DND-41 (cell line): ENCODE results near the gene ENPP5.
"Not testable (repeated sequence)": the region's sequence is repeated elsewhere in the genome, so short reads cannot be mapped to it uniquely, and the experiment has no call there.

Experiments used
- ATAC-seq: fragments of 200-7000 bp; cut with Tn5 transposase; 3 replicates; pipeline ENCODE4 v1.9.1; 2021; ENCODE audit warnings: low read depth; ENCODE audit not compliant: insufficient read depth
- DNase-seq: peaks from one replicate; pipeline ENCODE4 v3.0.0-alpha.2; 2020
- H2AFZ ChIP-seq: 2 replicates; pipeline ENCODE4 v1.6.0; 2012; ENCODE audit warnings: low read depth, low read length
- H3K27ac ChIP-seq: 2 replicates; pipeline ENCODE4 v1.5.1; 2012; ENCODE audit warnings: low read length, inconsistent platforms
- H3K27me3 ChIP-seq: fragments of 200-600 bp; sonication (generic); 2 replicates; pipeline ENCODE4 v1.6.0; 2012; ENCODE audit warnings: low read length, mild to moderate bottlenecking, inconsistent platforms; ENCODE audit not compliant: insufficient read depth, poor library complexity
- H3K36me3 ChIP-seq: 2 replicates; pipeline ENCODE4 v1.5.1; 2012; ENCODE audit warnings: low read length, inconsistent platforms; ENCODE audit not compliant: insufficient read depth
- H3K4me1 ChIP-seq: 2 replicates; pipeline ENCODE4 v1.5.1; 2012; ENCODE audit warnings: mild to moderate bottlenecking, low read length; ENCODE audit not compliant: insufficient read depth
- H3K4me2 ChIP-seq: 2 replicates; pipeline ENCODE4 v1.6.0; 2012; ENCODE audit warnings: mild to moderate bottlenecking, moderate library complexity, low read length, inconsistent platforms; ENCODE audit not compliant: insufficient read depth
- H3K4me3 ChIP-seq, 2 experiments: fragments of 200-600 bp in 1 of 2; shearing (Covaris generic) in 1 of 2; 2 replicates each; pipeline ENCODE4 v1.5.1; 2012 to 2016; ENCODE audit warnings: inconsistent platforms in 2 of 2, low read length in 2 of 2, mild to moderate bottlenecking in 2 of 2, low read depth in 1 of 2, moderate library complexity in 1 of 2
- H3K79me2 ChIP-seq: 2 replicates; pipeline ENCODE4 v1.6.0; 2012; ENCODE audit warnings: low read length, inconsistent platforms; ENCODE audit not compliant: insufficient read depth
- H3K9ac ChIP-seq: 2 replicates; pipeline ENCODE4 v1.6.0; 2012; ENCODE audit warnings: low read depth, mild to moderate bottlenecking, inconsistent platforms, low read length, moderate library complexity
- H3K9me3 ChIP-seq: 2 replicates; pipeline ENCODE4 v1.5.1; 2012; ENCODE audit warnings: low read length, moderate library complexity, mild to moderate bottlenecking, inconsistent platforms; ENCODE audit not compliant: insufficient read depth, severe bottlenecking
- H4K20me1 ChIP-seq: 2 replicates; pipeline ENCODE4 v1.6.0; 2012; ENCODE audit warnings: low read length; ENCODE audit not compliant: insufficient read depth
- EZH2 ChIP-seq: IDR thresholded peaks from 3 replicates; pipeline ENCODE4 v1.6.1; 2012; ENCODE audit warnings: borderline replicate concordance, low read depth, mild to moderate bottlenecking, moderate library complexity, low read length, inconsistent platforms; ENCODE audit not compliant: severe bottlenecking
- TF ChIP-seq, protein P1 (sequence below): IDR thresholded peaks from 2 replicates; pipeline ENCODE4 v1.5.1; 2012; ENCODE audit warnings: borderline replicate concordance, low read length, moderate library complexity, mild to moderate bottlenecking; ENCODE audit not compliant: poor library complexity, severe bottlenecking; ENCODE audit errors: extremely low read depth

The ENPP5 gene

GRCh38 chr6:46137387-46137786 lies 33.4 kb downstream of the ENPP5 start:
- Histone ChIP-seq H3K4me3 (no peak overlapping the region), H3K27ac (no peak overlapping the region), H3K27me3 (no peaks in the 10 kb centered on the region), H3K9me3 (no peaks in the 10 kb centered on the region), H3K9ac (no peak overlapping the region), H3K4me2 (no peak overlapping the region), H3K36me3 (no peaks in the 10 kb centered on the region), H3K79me2 (peaks cover 50% of the 10 kb centered on the region), H2AFZ (no peak overlapping the region), H3K4me1 (no peaks in the 10 kb centered on the region), H4K20me1 (peaks cover 22% of the 10 kb centered on the region; the same call in 1 of the 2 replicates)
- no peak for ATAC-seq
- TF ChIP-seq EZH2, result no peak
- DNase-seq, result no peak

- Histone ChIP-seq H3K36me3 (no peaks in the 10 kb centered on the region), H3K79me2 (peaks cover 50% of the 10 kb centered on the region), H3K9me3 (no peaks in the 10 kb centered on the region), H3K27ac (no peak overlapping the region), H2AFZ (no peak overlapping the region), H3K4me2 (no peak overlapping the region), H3K4me3 (no peak overlapping the region), H4K20me1 (peaks cover 22% of the 10 kb centered on the region; the same call in 1 of the 2 replicates), H3K9ac (no peak overlapping the region), H3K27me3 (no peaks in the 10 kb centered on the region), H3K4me1 (no peaks in the 10 kb centered on the region)
- ATAC-seq (no peak), DNase-seq (no peak)
- TF ChIP-seq EZH2, result no peak
- TF ChIP-seq, protein P1, sequence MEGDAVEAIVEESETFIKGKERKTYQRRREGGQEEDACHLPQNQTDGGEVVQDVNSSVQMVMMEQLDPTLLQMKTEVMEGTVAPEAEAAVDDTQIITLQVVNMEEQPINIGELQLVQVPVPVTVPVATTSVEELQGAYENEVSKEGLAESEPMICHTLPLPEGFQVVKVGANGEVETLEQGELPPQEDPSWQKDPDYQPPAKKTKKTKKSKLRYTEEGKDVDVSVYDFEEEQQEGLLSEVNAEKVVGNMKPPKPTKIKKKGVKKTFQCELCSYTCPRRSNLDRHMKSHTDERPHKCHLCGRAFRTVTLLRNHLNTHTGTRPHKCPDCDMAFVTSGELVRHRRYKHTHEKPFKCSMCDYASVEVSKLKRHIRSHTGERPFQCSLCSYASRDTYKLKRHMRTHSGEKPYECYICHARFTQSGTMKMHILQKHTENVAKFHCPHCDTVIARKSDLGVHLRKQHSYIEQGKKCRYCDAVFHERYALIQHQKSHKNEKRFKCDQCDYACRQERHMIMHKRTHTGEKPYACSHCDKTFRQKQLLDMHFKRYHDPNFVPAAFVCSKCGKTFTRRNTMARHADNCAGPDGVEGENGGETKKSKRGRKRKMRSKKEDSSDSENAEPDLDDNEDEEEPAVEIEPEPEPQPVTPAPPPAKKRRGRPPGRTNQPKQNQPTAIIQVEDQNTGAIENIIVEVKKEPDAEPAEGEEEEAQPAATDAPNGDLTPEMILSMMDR, result no peak
Observed at GRCh38 chr6:46136831-46137230, 33.9 kb downstream of the ENPP5 start.

- H3K9me3 ChIP-seq, result no peaks in the 10 kb centered on the region
- TF ChIP-seq EZH2, result no peak
- TF ChIP-seq, protein P1, result no peak
- peaks cover 22% of the 10 kb centered on the region; the same call in 1 of the 2 replicates for H4K20me1 ChIP-seq
- peaks cover 6% of the 10 kb centered on the region for H3K4me1 ChIP-seq
- H3K9ac ChIP-seq, result no peak overlapping the region
- no peak overlapping the region for H3K4me3 ChIP-seq
- no peak overlapping the region for H3K27ac ChIP-seq
- DNase-seq (no peak), ATAC-seq (no peak)
- H3K36me3 ChIP-seq, result no peaks in the 10 kb centered on the region
- H2AFZ ChIP-seq, result no peak overlapping the region
- H3K79me2 ChIP-seq, result peaks cover 56% of the 10 kb centered on the region
- H3K4me2 ChIP-seq, result no peak overlapping the region
- no peaks in the 10 kb centered on the region for H3K27me3 ChIP-seq
Observed at GRCh38 chr6:46135176-46135575, 35.6 kb downstream of the ENPP5 start.

DNA sequence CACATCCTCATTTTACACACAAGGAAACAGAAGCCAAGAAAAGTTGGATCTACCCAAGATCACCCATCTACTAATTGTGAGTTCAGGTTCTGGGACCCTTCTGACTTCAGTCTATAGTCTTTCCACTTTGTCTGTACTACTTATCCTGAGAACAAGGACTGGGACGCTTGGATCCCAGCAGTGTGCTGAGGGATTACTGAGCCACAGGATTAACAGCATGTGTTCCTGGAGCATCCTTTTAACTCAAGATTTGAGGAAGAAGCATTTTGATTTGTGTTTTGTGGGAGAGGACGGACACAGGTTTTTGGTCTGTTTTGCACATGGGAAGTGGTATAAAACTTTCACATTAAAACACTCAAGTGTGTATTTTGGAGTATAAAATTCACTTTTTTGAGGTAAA lies 36.6 kb downstream of the ENPP5 start:
- H3K4me1 ChIP-seq, result peaks cover 6% of the 10 kb centered on the region
- no peaks in the 10 kb centered on the region for H3K27me3 ChIP-seq
- H3K79me2 ChIP-seq, result peaks cover 53% of the 10 kb centered on the region
- H3K27ac ChIP-seq, result no peak overlapping the region
- H2AFZ ChIP-seq, result no peak overlapping the region
- H3K36me3 ChIP-seq, result no peaks in the 10 kb centered on the region
- peaks cover 17% of the 10 kb centered on the region; the same call in 1 of the 2 replicates for H4K20me1 ChIP-seq
- ATAC-seq (no peak), DNase-seq (no peak)
- H3K9ac ChIP-seq, result no peak overlapping the region
- H3K9me3 ChIP-seq, result no peaks in the 10 kb centered on the region
- H3K4me3 ChIP-seq, result no peak overlapping the region
- no peak for TF ChIP-seq EZH2
- TF ChIP-seq, protein P1, result no peak
- no peak overlapping the region for H3K4me2 ChIP-seq

DNA sequence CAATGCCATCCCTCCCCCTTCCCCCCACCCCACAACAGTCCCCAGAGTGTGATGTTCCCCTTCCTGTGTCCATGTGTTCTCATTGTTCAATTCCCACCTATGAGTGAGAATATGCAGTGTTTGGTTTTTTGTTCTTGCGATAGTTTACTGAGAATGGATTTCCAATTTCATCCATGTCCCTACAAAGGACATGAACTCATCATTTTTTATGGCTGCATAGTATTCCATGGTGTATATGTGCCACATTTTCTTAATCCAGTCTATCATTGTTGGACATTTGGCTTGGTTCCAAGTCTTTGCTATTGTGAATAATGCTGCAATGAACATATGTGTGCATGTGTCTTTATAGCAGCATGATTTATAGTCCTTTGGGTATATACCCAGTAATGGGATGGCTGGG lies 39.5 kb downstream of the ENPP5 start:
- not testable (repeated sequence) for H3K4me2 ChIP-seq, H3K4me3 ChIP-seq, ATAC-seq, DNase-seq, H3K9ac ChIP-seq, H3K36me3 ChIP-seq, H3K9me3 ChIP-seq, H3K27me3 ChIP-seq, H3K27ac ChIP-seq, H2AFZ ChIP-seq, H4K20me1 ChIP-seq
- peaks cover 39% of the 10 kb centered on the region for H3K79me2 ChIP-seq
- H3K4me1 ChIP-seq, result peaks cover 21% of the 10 kb centered on the region
